Left lung (tissue), 10 donors: Measurements from ENCODE around the gene PRTFDC1. TPM values are rescaled to one million over a fixed set of nuclear protein-coding genes. Genes with fewer than 3 reads are reported as not detected.

Source experiments
- ATAC-seq: fragments of 200-7000 bp; cut with Tn5 transposase; one replicate; pipeline ENCODE4 v1.9.1; 2020; ENCODE audit warnings: moderate library complexity
- DNase-seq, 4 donors: peaks; one replicate each; pipeline ENCODE4 v3.0.0-alpha.2; 2013 to 2020
- H3K27ac ChIP-seq, 2 donors: fragments of 200-600 bp; sonication (generic) in 1 of 2; one replicate each; pipeline versions ENCODE4 v1.5.0 to v1.8.0; 2020 to 2021
- H3K27me3 ChIP-seq, 2 donors: fragments of 200-600 bp; sonication (generic) in 1 of 2; one replicate each; pipeline versions ENCODE4 v1.5.0 to v1.8.0; 2020 to 2021
- H3K36me3 ChIP-seq, 2 donors: fragments of 200-600 bp; sonication (generic) in 1 of 2; one replicate each; pipeline versions ENCODE4 v1.5.0 to v1.8.0; 2020 to 2021
- H3K4me1 ChIP-seq, 2 donors: fragments of 200-600 bp; one replicate each; pipeline ENCODE4 v1.8.0; 2021
- H3K4me3 ChIP-seq, 2 donors: fragments of 200-600 bp; sonication (generic) in 1 of 2; one replicate each; pipeline versions ENCODE4 v1.5.0 to v1.8.0; 2020 to 2021; ENCODE audit warnings: mild to moderate bottlenecking in 1 of 2
- H3K9me3 ChIP-seq, 2 donors: fragments of 200-600 bp; sonication (generic) in 1 of 2; one replicate each; pipeline versions ENCODE4 v1.5.0 to v1.8.0; 2020 to 2021
- intact Hi-C, 2 donors: fragments of 100-400 bp; cut with DNase I; formaldehyde crosslinking; loops; one replicate each; pipeline versions ENCODE4 v1.11.2 to v1.14.2; 2022
- polyA plus RNA-seq, 6 donors: library from polyadenylated mRNA; unstranded; fragments of 120-200 nt; gene quantifications; one replicate each; pipeline ENCODE4 v1.2.1, GENCODE V29; 2013; ENCODE audit not compliant: insufficient read length in 6 of 6
- total RNA-seq, 2 donors: library from RNA; stranded (reverse); fragmentation: NEBNext Ultra II Directional; extraction: Animal tissue kit (Norgen Biotek cat#: 25700); gene quantifications; one replicate each; pipeline ENCODE4 v1.2.1, GENCODE V29; 2021
- TF ChIP-seq, protein P1 (sequence below), 2 donors: fragments of 200-600 bp; sonication (generic) in 1 of 2; IDR thresholded peaks; one replicate each; pipeline versions ENCODE4 v1.5.0 to v1.8.0; 2021; ENCODE audit warnings: antibody characterized with exemption in 2 of 2
- donor health status: DM: no; HTN: yes; CAD: no.
- donor health status: DM: no; HTN: no; CAD: no.

The PRTFDC1 gene
- total and polyA plus RNA-seq, 8 donors: 5.2 to 69.7 (median 49.5) TPM

GRCh38 chr10:24800861-24801260 lies 151.5 kb downstream of the PRTFDC1 start:
- Histone ChIP-seq H3K4me1 (no peaks in the 10 kb centered on the region), H3K27ac (no peak overlapping the region), H3K4me3 (no peak overlapping the region), H3K36me3 (no peaks in the 10 kb centered on the region), H3K27me3 (no peaks in the 10 kb centered on the region), H3K9me3 (no peaks in the 10 kb centered on the region)
- TF ChIP-seq, protein P1, sequence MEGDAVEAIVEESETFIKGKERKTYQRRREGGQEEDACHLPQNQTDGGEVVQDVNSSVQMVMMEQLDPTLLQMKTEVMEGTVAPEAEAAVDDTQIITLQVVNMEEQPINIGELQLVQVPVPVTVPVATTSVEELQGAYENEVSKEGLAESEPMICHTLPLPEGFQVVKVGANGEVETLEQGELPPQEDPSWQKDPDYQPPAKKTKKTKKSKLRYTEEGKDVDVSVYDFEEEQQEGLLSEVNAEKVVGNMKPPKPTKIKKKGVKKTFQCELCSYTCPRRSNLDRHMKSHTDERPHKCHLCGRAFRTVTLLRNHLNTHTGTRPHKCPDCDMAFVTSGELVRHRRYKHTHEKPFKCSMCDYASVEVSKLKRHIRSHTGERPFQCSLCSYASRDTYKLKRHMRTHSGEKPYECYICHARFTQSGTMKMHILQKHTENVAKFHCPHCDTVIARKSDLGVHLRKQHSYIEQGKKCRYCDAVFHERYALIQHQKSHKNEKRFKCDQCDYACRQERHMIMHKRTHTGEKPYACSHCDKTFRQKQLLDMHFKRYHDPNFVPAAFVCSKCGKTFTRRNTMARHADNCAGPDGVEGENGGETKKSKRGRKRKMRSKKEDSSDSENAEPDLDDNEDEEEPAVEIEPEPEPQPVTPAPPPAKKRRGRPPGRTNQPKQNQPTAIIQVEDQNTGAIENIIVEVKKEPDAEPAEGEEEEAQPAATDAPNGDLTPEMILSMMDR (IDR thresholded peaks at IDR 0.05): no peak
- no peak for ATAC-seq
- intact Hi-C loops: no loop called here
- DNase-seq: no peak

Other genes with a start within 250 kb of the PRTFDC1 start
- 10 to 100 TPM; 74.3 to 79.3 TPM for gene ARHGAP21, start 228.7 kb downstream of the PRTFDC1 start, total RNA-seq
- 100 to 1,000 TPM; 116 to 155 (median 128) TPM for gene ARHGAP21, start 228.7 kb downstream of the PRTFDC1 start, polyA plus RNA-seq
- gene ENKUR, start 63.6 kb upstream of the PRTFDC1 start, total RNA-seq: 1 to 10 TPM in 1 of 2 donors, under 1 TPM in 1; 0.06 to 4.3 TPM
- 1 to 10 TPM; 1.6 to 9.7 (median 7.2) TPM for gene ENKUR, start 63.6 kb upstream of the PRTFDC1 start, polyA plus RNA-seq
- gene THNSL1, start 64.0 kb upstream of the PRTFDC1 start, total RNA-seq: 1 to 10 TPM; 3.9 to 4.1 TPM
- gene THNSL1, start 64.0 kb upstream of the PRTFDC1 start, polyA plus RNA-seq: 10 to 100 TPM; 11.5 to 13.6 (median 12.6) TPM
- under 1 TPM; 0.05 to 0.09 TPM for gene GPR158, start 222.4 kb upstream of the PRTFDC1 start, total RNA-seq
- 1 to 10 TPM in 2 of 6 donors, under 1 TPM in 4; 0.60 to 1.5 (median 0.96) TPM for gene GPR158, start 222.4 kb upstream of the PRTFDC1 start, polyA plus RNA-seq